ENCODE results near the gene LY9.
A peak's percentile ranks its signal among the peaks of the same experiment; 100 is the strongest.

The LY9 gene

GRCh38 chr1:160795951-160796383 is at the start of gene LY9:
Gene LY9, plus strand, starts transcription at chr1:160796174. Its CDS starts 14 bp downstream, at chr1:160796188.
- DNase-seq: peak; percentile 68

GRCh38 chr1:160746836-160747500 is 49.0 kb upstream of the LY9 start:
- DNase-seq: no peak

- no peak for DNase-seq
Observed at GRCh38 chr1:160747717-160748116, 48.3 kb upstream of the LY9 start.

GRCh38 chr1:160748181-160748877 is 47.6 kb upstream of the LY9 start:
- no peak for DNase-seq

GRCh38 chr1:160748878-160749269 is 47.1 kb upstream of the LY9 start:
- DNase-seq: no peak

GRCh38 chr1:160750608-160751007 is 45.4 kb upstream of the LY9 start:
- DNase-seq: no peak

GRCh38 chr1:160752406-160752805 is 43.6 kb upstream of the LY9 start:
- DNase-seq: no peak

- DNase-seq: no peak
Observed at GRCh38 chr1:160752924-160753323, 43.0 kb upstream of the LY9 start.

GRCh38 chr1:160753594-160753993 is 42.4 kb upstream of the LY9 start:
- DNase-seq: no peak

GRCh38 chr1:160755461-160755860 is 40.5 kb upstream of the LY9 start:
- no peak for DNase-seq

GRCh38 chr1:160755911-160756848 is 39.8 kb upstream of the LY9 start:
- DNase-seq: no peak

GRCh38 chr1:160756849-160757201 is 39.1 kb upstream of the LY9 start:
- no peak for DNase-seq

- no peak for DNase-seq
Observed at GRCh38 chr1:160758521-160758920, 37.5 kb upstream of the LY9 start.

- no peak for DNase-seq
Observed at GRCh38 chr1:160759740-160760139, 36.2 kb upstream of the LY9 start.

GRCh38 chr1:160761046-160761445 is 34.9 kb upstream of the LY9 start:
- no peak for DNase-seq

GRCh38 chr1:160761886-160762285 is 34.1 kb upstream of the LY9 start:
- DNase-seq: no peak

- no peak for DNase-seq
Observed at GRCh38 chr1:160763993-160764392, 32.0 kb upstream of the LY9 start.

GRCh38 chr1:160767395-160768294 is 28.3 kb upstream of the LY9 start:
- DNase-seq: no peak

- DNase-seq: peak; percentile 73
Observed at GRCh38 chr1:160768295-160768657, 27.7 kb upstream of the LY9 start.

- DNase-seq: no peak
Observed at GRCh38 chr1:160772331-160772730, 23.6 kb upstream of the LY9 start.

GRCh38 chr1:160773093-160773492 is 22.9 kb upstream of the LY9 start:
- no peak for DNase-seq

- DNase-seq: no peak
Observed at GRCh38 chr1:160774886-160775719, 20.9 kb upstream of the LY9 start.

Measured in activated CD4-positive, alpha-beta T cell treated with anti-CD3 and anti-CD28 coated beads for 1 hour (primary cell).